ENCODE data around the gene BNC2. TPM values are rescaled to one million over a fixed set of nuclear protein-coding genes. Genes with fewer than 3 reads are reported as not detected.

The BNC2 gene
- total RNA-seq, 1 experiment from 2014 or later = 0.20 TPM

DNA sequence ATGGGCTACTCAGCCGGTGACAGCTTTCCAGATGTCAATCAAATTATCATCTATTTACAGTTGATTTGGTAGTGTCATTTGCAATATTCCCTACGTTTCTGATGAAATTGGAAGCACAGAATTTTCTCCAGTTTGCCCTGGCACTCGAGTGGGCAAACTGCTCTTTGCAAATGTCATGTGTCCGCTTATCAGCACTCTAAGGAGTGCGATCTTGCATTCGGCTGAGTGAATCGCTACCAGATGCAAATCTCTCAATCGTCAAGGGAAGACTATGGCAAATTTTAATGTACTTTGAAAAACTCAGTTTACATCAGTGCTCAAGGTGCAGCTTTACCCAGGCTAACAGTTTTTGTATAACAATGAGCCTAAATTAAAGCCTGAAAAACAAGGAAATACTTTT is 66.8 kb downstream of the BNC2 start:
- TF ChIP-seq, protein P1, sequence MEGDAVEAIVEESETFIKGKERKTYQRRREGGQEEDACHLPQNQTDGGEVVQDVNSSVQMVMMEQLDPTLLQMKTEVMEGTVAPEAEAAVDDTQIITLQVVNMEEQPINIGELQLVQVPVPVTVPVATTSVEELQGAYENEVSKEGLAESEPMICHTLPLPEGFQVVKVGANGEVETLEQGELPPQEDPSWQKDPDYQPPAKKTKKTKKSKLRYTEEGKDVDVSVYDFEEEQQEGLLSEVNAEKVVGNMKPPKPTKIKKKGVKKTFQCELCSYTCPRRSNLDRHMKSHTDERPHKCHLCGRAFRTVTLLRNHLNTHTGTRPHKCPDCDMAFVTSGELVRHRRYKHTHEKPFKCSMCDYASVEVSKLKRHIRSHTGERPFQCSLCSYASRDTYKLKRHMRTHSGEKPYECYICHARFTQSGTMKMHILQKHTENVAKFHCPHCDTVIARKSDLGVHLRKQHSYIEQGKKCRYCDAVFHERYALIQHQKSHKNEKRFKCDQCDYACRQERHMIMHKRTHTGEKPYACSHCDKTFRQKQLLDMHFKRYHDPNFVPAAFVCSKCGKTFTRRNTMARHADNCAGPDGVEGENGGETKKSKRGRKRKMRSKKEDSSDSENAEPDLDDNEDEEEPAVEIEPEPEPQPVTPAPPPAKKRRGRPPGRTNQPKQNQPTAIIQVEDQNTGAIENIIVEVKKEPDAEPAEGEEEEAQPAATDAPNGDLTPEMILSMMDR (IDR thresholded peaks at IDR 0.05; ENCODE audit: insufficient read depth in 1 of 2, low read depth in 1 of 2, low read length in 1 of 2, severe bottlenecking in 1 of 2, unreplicated experiment in 1 of 2) = no peak
- POLR2A ChIA-PET = no interaction called here
- intact Hi-C loops (cut with micrococcal nuclease; ENCODE audit: unreplicated experiment) = no loop called here
- no peaks in the 10 kb centered on the region for H3K27me3 Mint-ChIP-seq (ENCODE audit: insufficient read depth, unreplicated experiment)
- no peaks in the 10 kb centered on the region for H3K4me1 Mint-ChIP-seq (ENCODE audit: low read depth, unreplicated experiment)
- H3K9me3 ChIP-seq = no peaks in the 10 kb centered on the region
- no peaks in the 10 kb centered on the region for H3K9me3 Mint-ChIP-seq (ENCODE audit: unreplicated experiment)
- no peaks in the 10 kb centered on the region for H3K36me3 ChIP-seq (ENCODE audit: control insufficient read depth, insufficient read depth, low read length)
- H3K27ac Mint-ChIP-seq (ENCODE audit: unreplicated experiment) = no peak overlapping the region
- no peak overlapping the region for H3K4me3 Mint-ChIP-seq (ENCODE audit: unreplicated experiment)
- no peaks in the 10 kb centered on the region for H3K36me3 Mint-ChIP-seq (ENCODE audit: insufficient read depth, unreplicated experiment)
- CTCF ChIA-PET = no interaction called here
- no peak overlapping the region for H3K4me3 ChIP-seq (ENCODE audit: low read depth, low read length)
- DNase-seq = no peak
- H3K4me1 ChIP-seq = no peaks in the 10 kb centered on the region
- H3K27me3 ChIP-seq (replicated peaks; ENCODE audit: control insufficient read depth, insufficient read depth, low read length) = no peaks in the 10 kb centered on the region
- no TSS peak for BruUV-seq (replicated peaks)

DNA sequence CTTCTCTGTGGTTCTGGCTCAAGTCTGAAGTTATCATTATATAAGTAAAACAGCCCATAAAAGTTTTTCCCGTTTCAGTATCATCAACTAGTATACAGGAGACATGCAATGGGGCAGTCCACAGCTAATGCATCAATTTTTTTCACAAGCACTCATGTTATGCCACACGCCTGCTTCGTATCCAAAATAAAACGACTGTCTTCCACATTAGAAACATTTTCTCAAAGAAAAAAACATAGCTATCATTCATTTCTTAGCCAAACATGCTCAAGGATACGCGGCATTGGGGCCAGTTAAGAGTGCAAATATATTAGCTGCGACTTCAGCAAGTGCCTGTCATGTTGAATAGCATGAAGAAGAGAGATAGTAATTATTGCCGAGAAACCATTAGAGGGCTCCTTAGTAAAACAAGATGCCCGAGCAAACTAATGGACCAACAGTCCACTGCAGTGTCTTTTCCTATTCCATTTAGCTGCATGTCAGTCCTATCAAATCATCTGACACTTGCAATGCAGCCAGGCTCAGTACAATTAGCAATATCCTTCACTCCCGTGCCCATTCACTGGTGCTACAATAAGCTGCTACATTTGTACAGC is 68.5 kb downstream of the BNC2 start:
- Histone ChIP-seq H3K4me1 (no peaks in the 10 kb centered on the region), H3K27me3 (replicated peaks; ENCODE audit: control insufficient read depth, insufficient read depth, low read length) (no peaks in the 10 kb centered on the region), H3K9me3 (no peaks in the 10 kb centered on the region), H3K4me3 (ENCODE audit: low read depth, low read length) (no peak overlapping the region), H3K36me3 (ENCODE audit: control insufficient read depth, insufficient read depth, low read length) (no peaks in the 10 kb centered on the region)
- CTCF ChIA-PET = no interaction called here
- H3K4me3 Mint-ChIP-seq (ENCODE audit: unreplicated experiment) = no peak overlapping the region
- no peak for DNase-seq
- POLR2A ChIA-PET = no interaction called here
- intact Hi-C loops (cut with micrococcal nuclease; ENCODE audit: unreplicated experiment) = no loop called here
- no peaks in the 10 kb centered on the region for H3K27me3 Mint-ChIP-seq (ENCODE audit: insufficient read depth, unreplicated experiment)
- no peaks in the 10 kb centered on the region for H3K9me3 Mint-ChIP-seq (ENCODE audit: unreplicated experiment)
- H3K27ac Mint-ChIP-seq (ENCODE audit: unreplicated experiment) = no peak overlapping the region
- no TSS peak for BruUV-seq (replicated peaks)
- no peaks in the 10 kb centered on the region for H3K36me3 Mint-ChIP-seq (ENCODE audit: insufficient read depth, unreplicated experiment)
- TF ChIP-seq, protein P1 (IDR thresholded peaks at IDR 0.05; ENCODE audit: insufficient read depth in 1 of 2, low read depth in 1 of 2, low read length in 1 of 2, severe bottlenecking in 1 of 2, unreplicated experiment in 1 of 2) = no peak
- no peaks in the 10 kb centered on the region for H3K4me1 Mint-ChIP-seq (ENCODE audit: low read depth, unreplicated experiment)

DNA sequence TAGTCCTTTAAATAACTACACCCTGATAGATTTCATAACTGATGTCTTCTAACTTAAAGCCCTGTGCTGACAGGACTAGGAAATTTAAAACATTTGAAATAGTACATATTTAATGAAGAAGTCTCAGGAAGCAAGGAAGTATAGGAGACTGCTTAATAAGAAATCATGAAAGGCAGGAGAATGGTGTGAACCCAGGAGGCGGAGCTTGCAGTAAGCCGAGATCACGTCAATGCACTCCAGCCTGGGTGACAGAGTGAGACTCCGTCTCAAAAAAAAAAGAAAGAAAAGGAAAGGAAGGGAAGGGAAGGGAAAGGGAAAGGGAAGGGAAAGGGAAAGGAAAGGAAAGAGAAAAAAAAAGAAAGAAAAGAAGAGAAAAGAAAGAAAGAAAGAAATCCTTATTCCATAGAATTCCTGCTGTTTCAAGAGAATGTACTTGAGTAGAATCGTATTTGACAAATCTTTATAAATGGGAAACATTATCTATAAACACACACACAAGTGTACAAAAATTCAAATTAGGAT is 74.1 kb downstream of the BNC2 start:
- no peaks in the 10 kb centered on the region for H3K27me3 Mint-ChIP-seq (ENCODE audit: insufficient read depth, unreplicated experiment)
- no peaks in the 10 kb centered on the region for H3K4me1 Mint-ChIP-seq (ENCODE audit: low read depth, unreplicated experiment)
- H3K9me3 Mint-ChIP-seq (ENCODE audit: unreplicated experiment) = no peaks in the 10 kb centered on the region
- Histone ChIP-seq H3K4me3 (ENCODE audit: low read depth, low read length) (no peak overlapping the region), H3K36me3 (ENCODE audit: control insufficient read depth, insufficient read depth, low read length) (no peaks in the 10 kb centered on the region), H3K9me3 (no peaks in the 10 kb centered on the region), H3K27me3 (replicated peaks; ENCODE audit: control insufficient read depth, insufficient read depth, low read length) (no peaks in the 10 kb centered on the region), H3K4me1 (no peaks in the 10 kb centered on the region)
- H3K27ac Mint-ChIP-seq (ENCODE audit: unreplicated experiment) = no peak overlapping the region
- intact Hi-C loops (cut with micrococcal nuclease; ENCODE audit: unreplicated experiment) = no loop called here
- no peaks in the 10 kb centered on the region for H3K36me3 Mint-ChIP-seq (ENCODE audit: insufficient read depth, unreplicated experiment)
- TF ChIP-seq, protein P1 (IDR thresholded peaks at IDR 0.05; ENCODE audit: insufficient read depth in 1 of 2, low read depth in 1 of 2, low read length in 1 of 2, severe bottlenecking in 1 of 2, unreplicated experiment in 1 of 2) = no peak
- no peak for DNase-seq
- ChIA-PET POLR2A (no interaction called here), CTCF (no interaction called here)
- H3K4me3 Mint-ChIP-seq (ENCODE audit: unreplicated experiment) = no peak overlapping the region
- BruUV-seq (replicated peaks) = no TSS peak

Data from Caco-2 (cell line).